MCF 10A (cell line): ENCODE results near the gene OTUD7B. TPM values are rescaled to one million over a fixed set of nuclear protein-coding genes. Genes with fewer than 3 reads are reported as not detected.

ENCODE experiments used
- BruUV-seq: library from RNA; stranded (reverse); fragments of 400-500 nt; replicated peaks from 2 replicates; lab custom pipeline; 2021; lab: Mats Ljungman, UMichigan
- CTCF ChIA-PET: fragments of 300-600 bp; sonication (Branson Sonifier 250); formaldehyde crosslinking; extraction: SDS; loops from one replicate; lab custom pipeline; 2021; ENCODE audit warnings: antibody characterized with exemption, inconsistent platforms; lab: Yijun Ruan, JAX
- POLR2A ChIA-PET: fragments of 300-600, 350-650 bp; sonication (Branson Sonifier 250); formaldehyde crosslinking; extraction: SDS; loops from one replicate; lab custom pipeline; 2020; ENCODE audit warnings: antibody characterized with exemption, inconsistent platforms; lab: Yijun Ruan, JAX
- DNase-seq: peaks from one replicate; pipeline ENCODE4 v3.0.0-alpha.2; 2018; ENCODE audit not compliant: unreplicated experiment
- H3K27ac Mint-ChIP-seq: one replicate; pipeline ENCODE4 v1.8.0; 2022; ENCODE audit warnings: mild to moderate bottlenecking, low read depth, mixed read lengths; ENCODE audit not compliant: unreplicated experiment
- H3K27me3 Mint-ChIP-seq: one replicate; pipeline ENCODE4 v1.8.0; 2022; ENCODE audit warnings: mixed read lengths; ENCODE audit not compliant: insufficient read depth, unreplicated experiment
- H3K36me3 Mint-ChIP-seq: one replicate; pipeline ENCODE4 v1.8.0; 2022; ENCODE audit warnings: mild to moderate bottlenecking, moderate library complexity, mixed read lengths; ENCODE audit not compliant: insufficient read depth, unreplicated experiment
- H3K4me1 Mint-ChIP-seq: one replicate; pipeline ENCODE4 v1.8.0; 2022; ENCODE audit warnings: mixed read lengths; ENCODE audit not compliant: insufficient read depth, unreplicated experiment
- H3K4me3 Mint-ChIP-seq: one replicate; pipeline ENCODE4 v1.8.0; 2022; ENCODE audit warnings: mild to moderate bottlenecking, moderate library complexity, mixed read lengths; ENCODE audit not compliant: unreplicated experiment
- H3K9me3 Mint-ChIP-seq: one replicate; pipeline ENCODE4 v1.8.0; 2022; ENCODE audit warnings: mixed read lengths; ENCODE audit not compliant: unreplicated experiment
- CTCF ChIP-seq: fragments of 200-600 bp; IDR thresholded peaks from one replicate; pipeline ENCODE4 v1.8.0; 2022; ENCODE audit warnings: antibody characterized with exemption, mild to moderate bottlenecking; ENCODE audit not compliant: unreplicated experiment
- intact Hi-C: fragments of 100-400 bp; cut with micrococcal nuclease; formaldehyde crosslinking; loops from 2 replicates; pipeline ENCODE4 v1.14.1; 2022
- total RNA-seq: library from RNA; stranded (reverse); gene quantifications from 2 replicates; pipeline ENCODE4 v1.2.3, GENCODE V29; 2022

OTUD7B gene
- total RNA-seq, 1 experiment from 2014 or later: 44.3 TPM

- peak; percentile 98 for DNase-seq
- Mint-ChIP-seq H3K27me3 (no peaks in the 10 kb centered on the region), H3K4me1 (peaks cover 71% of the 10 kb centered on the region), H3K9me3 (no peaks in the 10 kb centered on the region), H3K36me3 (peaks cover 45% of the 10 kb centered on the region), H3K27ac (peak within 1 kb of the TSS; percentile 87), H3K4me3 (peak within 1 kb of the TSS; percentile 99)
- POLR2A ChIA-PET: interaction anchor here (0.7 to 7.3 kb wide), 23 partner anchors 10 to 942 kb away, joined by 3 to 228 read pairs (median 5); partner anchors contain the start of genes BOLA1, MTMR11, OTUD7B and VPS45
- BruUV-seq: TSS peak; percentile 93
- intact Hi-C loops: loop anchor here (2.0 kb wide), 1 partner anchor 39 kb away; no protein-coding TSS in a partner anchor
- no peak for TF ChIP-seq CTCF
- CTCF ChIA-PET: interaction anchor here (0.6 to 0.9 kb wide), 7 partner anchors 10 to 283 kb away, joined by 3 to 5 read pairs (median 3); no protein-coding TSS in a partner anchor
Measured at GRCh38 chr1:149927563-149928400, 82.7 kb downstream of the OTUD7B start, which contains the start of gene SF3B4. TSS of gene SF3B4 (minus strand) at chr1:149927803. CDS start at chr1:149927759, 44 bp downstream.

GRCh38 chr1:149927056-149927562, 83.4 kb downstream of the OTUD7B start:
- CTCF ChIA-PET: no interaction called here
- Mint-ChIP-seq H3K4me3 (peak overlapping the region; percentile 99), H3K4me1 (peaks cover 71% of the 10 kb centered on the region), H3K36me3 (peaks cover 49% of the 10 kb centered on the region), H3K9me3 (no peaks in the 10 kb centered on the region), H3K27ac (peak overlapping the region; percentile 87), H3K27me3 (no peaks in the 10 kb centered on the region)
- no peak for TF ChIP-seq CTCF
- intact Hi-C loops: loop anchor here (2.0 kb wide), 1 partner anchor 38 kb away; no protein-coding TSS in a partner anchor
- POLR2A ChIA-PET: interaction anchor here (2.3 to 6.3 kb wide), 3 partner anchors 11 to 83 kb away, joined by 36 to 177 read pairs (median 43); partner anchors contain the start of genes MTMR11 and OTUD7B
- DNase-seq: no peak
- BruUV-seq: no TSS peak

GRCh38 chr1:149926296-149926695, 84.2 kb downstream of the OTUD7B start:
- no peaks in the 10 kb centered on the region for H3K27me3 Mint-ChIP-seq
- peaks cover 63% of the 10 kb centered on the region for H3K4me1 Mint-ChIP-seq
- H3K27ac Mint-ChIP-seq: peak overlapping the region; percentile 87
- peak overlapping the region; percentile 99 for H3K4me3 Mint-ChIP-seq
- intact Hi-C loops: loop anchor here (2.0 kb wide), 1 partner anchor 37 kb away; no protein-coding TSS in a partner anchor
- TF ChIP-seq CTCF: no peak
- H3K36me3 Mint-ChIP-seq: peaks cover 55% of the 10 kb centered on the region
- no peak for DNase-seq
- ChIA-PET POLR2A (interaction anchor here (0.7 to 6.3 kb wide), 3 partner anchors 12 to 39 kb away, joined by 3 to 177 read pairs (median 36); partner anchors contain the start of gene MTMR11), CTCF (interaction anchor here (0.5 to 1.4 kb wide), 6 partner anchors 10 to 275 kb away, joined by 3 to 5 read pairs (median 3); partner anchors contain the start of gene MTMR11)
- no peaks in the 10 kb centered on the region for H3K9me3 Mint-ChIP-seq
- BruUV-seq: TSS peak; percentile 38
